Activated T-cell treated with anti-CD3 and anti-CD28 coated beads, Interleukin-2, amount 50 U/mL, for 1 hour (primary cell): ENCODE data around the gene IFNLR1.

Source experiments
- DNase-seq: peaks from one replicate; pipeline ENCODE4 v3.0.0-alpha.2; 2020

IFNLR1 gene

GRCh38 chr1:24175033-24175755 lies 11.9 kb downstream of the IFNLR1 start:
- no peak for DNase-seq

- no peak for DNase-seq
Measured at GRCh38 chr1:24173638-24174575, 13.2 kb downstream of the IFNLR1 start.

GRCh38 chr1:24172598-24172997 lies 14.5 kb downstream of the IFNLR1 start:
- no peak for DNase-seq

- DNase-seq = no peak
Measured at GRCh38 chr1:24169286-24169685, 17.8 kb downstream of the IFNLR1 start.

- DNase-seq = no peak
Measured at GRCh38 chr1:24168245-24168644, 18.8 kb downstream of the IFNLR1 start.

GRCh38 chr1:24167008-24167407 lies 20.1 kb downstream of the IFNLR1 start:
- DNase-seq = no peak

- no peak for DNase-seq
Measured at GRCh38 chr1:24165500-24165899, 21.6 kb downstream of the IFNLR1 start.

GRCh38 chr1:24164004-24164403 lies 23.1 kb downstream of the IFNLR1 start:
- DNase-seq = no peak

GRCh38 chr1:24162201-24162600 lies 24.9 kb downstream of the IFNLR1 start:
- DNase-seq = no peak

GRCh38 chr1:24161270-24161669 lies 25.8 kb downstream of the IFNLR1 start:
- no peak for DNase-seq

- no peak for DNase-seq
Measured at GRCh38 chr1:24159366-24159765, 27.7 kb downstream of the IFNLR1 start.

- no peak for DNase-seq
Measured at GRCh38 chr1:24157918-24158481, 29.1 kb downstream of the IFNLR1 start.

GRCh38 chr1:24156542-24157260 lies 30.4 kb downstream of the IFNLR1 start:
- DNase-seq = no peak

- no peak for DNase-seq
Measured at GRCh38 chr1:24155011-24155782, 31.9 kb downstream of the IFNLR1 start.

GRCh38 chr1:24154215-24154614 lies 32.9 kb downstream of the IFNLR1 start:
- DNase-seq = no peak

GRCh38 chr1:24152631-24153494 lies 34.2 kb downstream of the IFNLR1 start:
- DNase-seq = no peak

- DNase-seq = no peak
Measured at GRCh38 chr1:24151175-24151533, 35.9 kb downstream of the IFNLR1 start.

- peak; percentile 91 for DNase-seq
Measured at GRCh38 chr1:24150234-24151174, 36.6 kb downstream of the IFNLR1 start.

GRCh38 chr1:24149866-24150233 lies 37.2 kb downstream of the IFNLR1 start:
- peak; percentile 27 for DNase-seq

GRCh38 chr1:24147816-24148215 lies 39.3 kb downstream of the IFNLR1 start:
- DNase-seq = no peak
